BLaER1 (cell line): ENCODE data around the gene TRIM65.
"Not testable (repeated sequence)": the region's sequence is repeated elsewhere in the genome, so short reads cannot be mapped to it uniquely, and the experiment has no call there.

Experiments used
- H3K27ac ChIP-seq: shearing (Covaris generic); formaldehyde crosslinking; 2 replicates; pipeline ENCODE4 v1.8.1; 2022
- H3K27me3 ChIP-seq: shearing (Covaris generic); formaldehyde crosslinking; 2 replicates; pipeline ENCODE4 v1.8.1; 2022
- H3K36me3 ChIP-seq: shearing (Covaris generic); formaldehyde crosslinking; 2 replicates; pipeline ENCODE4 v1.8.1; 2022
- H3K4me1 ChIP-seq: shearing (Covaris generic); formaldehyde crosslinking; 2 replicates; pipeline ENCODE4 v1.8.1; 2022
- H3K4me2 ChIP-seq: shearing (Covaris generic); formaldehyde crosslinking; 2 replicates; pipeline ENCODE4 v1.8.1; 2022
- H3K4me3 ChIP-seq: shearing (Covaris generic); formaldehyde crosslinking; 2 replicates; pipeline ENCODE4 v1.8.1; 2022
- H3K9ac ChIP-seq: shearing (Covaris generic); formaldehyde crosslinking; 2 replicates; pipeline ENCODE4 v1.8.1; 2022
- H3K9me3 ChIP-seq: shearing (Covaris generic); formaldehyde crosslinking; 2 replicates; pipeline ENCODE4 v1.8.1; 2022
- H4K20me1 ChIP-seq: shearing (Covaris generic); formaldehyde crosslinking; 2 replicates; pipeline ENCODE4 v1.8.1; 2022
- Cebpa-rat ChIP-seq: shearing (Covaris generic); IDR thresholded peaks from 2 replicates; pipeline ENCODE4 v1.8.1; 2022

TRIM65 gene

DNA sequence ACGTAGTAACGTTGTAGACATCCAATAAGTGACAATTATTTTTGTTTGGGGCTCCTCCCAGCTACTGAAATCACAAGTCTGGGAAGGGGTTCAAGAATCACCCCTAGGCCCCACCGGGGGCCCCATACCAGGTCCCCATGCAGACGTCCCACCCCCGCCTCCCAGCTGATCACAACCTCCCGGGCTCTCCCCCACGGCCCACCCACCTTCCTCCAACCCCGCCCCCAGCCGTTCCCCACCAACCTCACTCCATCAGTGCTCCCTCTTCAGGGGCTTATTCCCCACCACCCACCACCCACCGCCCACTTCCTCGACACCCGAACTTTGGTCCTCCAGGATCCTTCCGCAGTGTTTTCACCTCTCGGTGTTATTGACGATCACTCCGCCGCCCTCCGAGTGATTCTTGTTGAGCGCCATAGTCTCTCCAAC lies 41.9 kb downstream of the TRIM65 start:
- Histone ChIP-seq H4K20me1 (peaks cover 13% of the 10 kb centered on the region; the same call in 1 of the 2 replicates), H3K4me2 (peak overlapping the region; percentile 95), H3K9me3 (no peaks in the 10 kb centered on the region), H3K9ac (peak overlapping the region; percentile 80), H3K27me3 (no peaks in the 10 kb centered on the region), H3K36me3 (peaks cover 31% of the 10 kb centered on the region), H3K4me3 (peak overlapping the region; percentile 88), H3K27ac (peak overlapping the region; percentile 64), H3K4me1 (peaks cover 45% of the 10 kb centered on the region)
- TF ChIP-seq Cebpa-rat, result no peak

DNA sequence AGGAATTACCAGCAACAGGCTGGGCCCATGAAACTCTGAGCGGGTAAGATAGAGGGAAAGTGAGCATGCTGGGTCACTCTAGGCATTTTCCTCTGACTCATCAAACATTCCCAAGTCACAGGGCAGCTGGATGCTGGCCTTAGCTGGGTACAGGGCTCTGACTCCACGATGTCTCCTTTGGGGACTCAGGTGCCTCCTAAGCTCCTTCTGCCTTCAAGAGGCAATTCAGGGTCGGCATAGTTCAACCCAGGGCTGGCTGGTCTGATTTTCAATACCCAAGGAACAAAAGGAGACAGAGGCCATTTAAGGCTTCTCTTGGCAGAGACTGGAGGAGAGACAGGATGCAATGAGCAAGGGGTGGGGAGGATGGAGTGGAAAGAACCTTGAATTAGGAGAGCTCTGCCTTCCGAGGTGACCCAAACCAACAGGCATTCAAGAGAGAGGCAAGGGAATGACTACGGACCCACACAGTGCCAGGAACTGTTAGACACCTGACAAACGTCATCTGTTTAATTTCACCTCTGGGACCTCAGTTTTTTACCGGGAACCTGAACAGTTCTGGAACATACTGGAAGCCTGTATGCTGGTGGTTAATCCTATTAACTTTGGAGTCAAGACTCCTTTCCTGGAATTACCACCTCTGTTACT lies 42.5 kb downstream of the TRIM65 start:
- H3K27ac ChIP-seq, result peak overlapping the region; percentile 64
- peaks cover 13% of the 10 kb centered on the region; the same call in 1 of the 2 replicates for H4K20me1 ChIP-seq
- no peaks in the 10 kb centered on the region for H3K9me3 ChIP-seq
- peak overlapping the region; percentile 95 for H3K4me2 ChIP-seq
- H3K36me3 ChIP-seq, result peaks cover 38% of the 10 kb centered on the region
- H3K9ac ChIP-seq, result peak overlapping the region; percentile 80
- TF ChIP-seq Cebpa-rat, result no peak
- no peaks in the 10 kb centered on the region for H3K27me3 ChIP-seq
- peaks cover 47% of the 10 kb centered on the region for H3K4me1 ChIP-seq
- H3K4me3 ChIP-seq, result peak overlapping the region; percentile 88

DNA sequence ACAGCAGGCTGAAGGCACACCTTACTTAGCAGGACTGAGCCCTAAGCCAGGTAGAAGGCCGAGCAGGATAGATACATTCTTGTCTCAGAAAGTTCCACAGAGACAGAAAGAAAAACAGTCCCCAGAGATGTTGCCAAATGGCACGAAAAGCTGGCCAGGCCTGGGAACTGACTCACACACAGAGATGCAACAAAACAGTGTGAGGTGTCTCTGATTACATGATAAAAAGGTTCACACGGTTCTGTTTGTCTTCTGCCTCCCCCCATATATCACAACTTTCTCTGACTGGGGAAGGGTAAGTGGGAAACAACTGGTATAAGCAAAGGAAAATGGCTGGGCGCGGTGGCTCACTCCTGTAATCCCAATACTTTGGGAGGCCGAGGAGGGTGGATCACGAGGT lies 43.3 kb downstream of the TRIM65 start:
- Histone ChIP-seq H3K9ac (peak overlapping the region; percentile 80; the same call in 1 of the 2 replicates), H3K4me2 (peak overlapping the region; percentile 95), H3K4me3 (no peak overlapping the region), H4K20me1 (peaks cover 13% of the 10 kb centered on the region; the same call in 1 of the 2 replicates), H3K9me3 (no peaks in the 10 kb centered on the region), H3K27ac (no peak overlapping the region), H3K36me3 (peaks cover 46% of the 10 kb centered on the region), H3K4me1 (peaks cover 46% of the 10 kb centered on the region), H3K27me3 (no peaks in the 10 kb centered on the region)
- TF ChIP-seq Cebpa-rat, result no peak

DNA sequence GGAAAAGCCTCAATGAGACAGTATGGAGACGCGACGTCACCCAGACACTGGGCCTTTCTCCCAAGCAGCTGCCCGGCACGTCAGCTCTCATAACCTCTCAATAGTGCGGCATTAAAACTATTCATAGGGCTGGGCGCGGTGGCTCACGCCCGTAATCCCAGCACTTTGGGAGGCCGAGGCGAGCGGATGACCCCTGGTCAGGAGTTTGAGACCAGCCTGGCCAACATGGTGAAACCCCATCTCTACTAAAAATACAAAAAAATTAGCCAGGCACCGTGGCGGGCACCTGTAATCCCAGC lies 45.1 kb downstream of the TRIM65 start:
- Histone ChIP-seq H3K36me3 (peaks cover 64% of the 10 kb centered on the region), H3K4me1 (peaks cover 50% of the 10 kb centered on the region), H4K20me1 (peaks cover 13% of the 10 kb centered on the region; the same call in 1 of the 2 replicates)
- not testable (repeated sequence) for H3K4me3 ChIP-seq, H3K4me2 ChIP-seq, H3K27ac ChIP-seq, H3K9ac ChIP-seq, H3K27me3 ChIP-seq, H3K9me3 ChIP-seq

DNA sequence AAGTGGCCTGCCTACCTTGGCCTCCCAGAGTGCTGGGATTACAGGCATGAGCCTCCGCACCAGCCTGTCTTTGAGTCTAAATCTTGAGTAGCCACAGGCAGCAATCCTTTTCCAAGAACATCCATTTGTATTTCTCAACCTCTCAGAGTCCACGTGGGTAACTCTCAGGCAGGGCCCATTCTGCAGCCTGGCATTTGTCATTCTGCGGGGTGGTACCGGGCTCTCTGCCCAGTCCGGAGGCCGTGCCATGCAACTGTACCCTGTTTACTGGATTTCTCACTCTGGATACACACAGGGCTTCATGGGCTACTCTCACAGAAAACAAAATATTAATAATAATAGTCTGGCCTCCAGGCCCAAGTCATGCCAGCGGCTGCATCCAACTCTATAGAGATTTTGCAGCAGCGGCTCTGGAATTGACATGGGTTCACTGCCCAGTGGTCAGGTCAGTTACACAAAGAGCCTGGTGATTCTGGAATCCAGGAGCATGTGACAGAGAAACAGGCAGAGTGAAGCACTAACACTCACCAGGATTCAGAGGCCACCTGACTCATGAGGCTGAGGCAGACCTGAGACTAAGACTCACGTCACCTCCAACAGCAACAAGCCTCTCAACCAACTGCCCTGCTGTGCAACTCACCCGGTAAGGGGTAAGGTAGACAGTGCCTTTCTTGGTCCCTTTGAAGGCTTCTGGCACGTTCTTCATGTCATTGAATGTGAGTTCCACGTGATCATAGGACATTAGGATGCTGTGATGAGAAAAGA lies 45.6 kb downstream of the TRIM65 start:
- Histone ChIP-seq H3K27me3 (no peaks in the 10 kb centered on the region), H3K4me3 (no peak overlapping the region), H3K9me3 (no peaks in the 10 kb centered on the region), H3K4me1 (peaks cover 50% of the 10 kb centered on the region), H4K20me1 (peaks cover 13% of the 10 kb centered on the region; the same call in 1 of the 2 replicates), H3K36me3 (peaks cover 69% of the 10 kb centered on the region), H3K27ac (no peak overlapping the region), H3K4me2 (no peak overlapping the region), H3K9ac (no peak overlapping the region)
- no peak for TF ChIP-seq Cebpa-rat

DNA sequence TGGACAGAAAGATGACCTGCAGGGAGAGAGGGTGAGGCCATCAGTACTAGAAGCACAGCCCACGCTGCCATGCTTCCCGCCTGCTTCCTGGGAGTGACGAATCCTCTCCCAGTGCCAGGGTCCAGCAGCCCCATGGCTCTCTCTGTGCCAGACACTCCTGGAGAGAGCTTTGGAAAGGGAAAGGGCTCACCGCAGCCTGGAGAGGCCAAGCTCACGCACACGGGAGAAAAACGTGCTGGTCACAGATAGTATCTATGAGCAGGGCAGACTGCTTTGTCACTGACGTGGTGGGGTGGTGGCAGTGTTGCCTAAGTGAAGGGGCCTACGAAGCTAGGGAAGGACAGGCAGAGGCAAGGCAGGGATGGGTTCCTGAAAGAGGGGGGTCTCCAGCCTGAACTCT lies 47.0 kb downstream of the TRIM65 start:
- peaks cover 73% of the 10 kb centered on the region for H3K36me3 ChIP-seq
- no peaks in the 10 kb centered on the region for H3K27me3 ChIP-seq
- H3K4me3 ChIP-seq, result no peak overlapping the region
- no peak overlapping the region for H3K9ac ChIP-seq
- peaks cover 13% of the 10 kb centered on the region; the same call in 1 of the 2 replicates for H4K20me1 ChIP-seq
- TF ChIP-seq Cebpa-rat, result no peak
- no peak overlapping the region for H3K4me2 ChIP-seq
- no peaks in the 10 kb centered on the region for H3K9me3 ChIP-seq
- H3K4me1 ChIP-seq, result peaks cover 63% of the 10 kb centered on the region
- no peak overlapping the region for H3K27ac ChIP-seq

DNA sequence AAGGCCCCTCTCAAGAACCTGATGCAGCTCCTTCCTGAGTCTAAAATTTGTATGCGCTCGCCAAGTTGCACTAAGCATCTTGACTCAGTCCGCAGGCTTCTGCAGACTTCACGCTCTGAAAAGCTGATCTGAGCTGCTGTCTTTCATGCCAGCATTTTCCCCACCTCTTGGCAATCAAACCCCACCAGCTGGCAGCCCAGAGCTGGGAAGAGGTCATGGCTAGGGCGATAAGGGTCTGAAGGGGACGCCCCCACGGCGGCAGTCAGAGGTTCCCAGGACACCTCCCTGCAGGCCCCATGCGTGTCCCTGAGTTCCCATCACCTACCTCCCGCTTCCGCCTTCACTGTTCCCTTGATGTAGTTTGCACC lies 47.5 kb downstream of the TRIM65 start:
- Histone ChIP-seq H3K4me2 (no peak overlapping the region), H3K36me3 (peaks cover 73% of the 10 kb centered on the region), H3K9ac (no peak overlapping the region), H3K9me3 (no peaks in the 10 kb centered on the region), H3K27ac (no peak overlapping the region; the same call in 1 of the 2 replicates), H3K27me3 (no peaks in the 10 kb centered on the region), H3K4me1 (peaks cover 61% of the 10 kb centered on the region), H4K20me1 (peaks cover 9% of the 10 kb centered on the region; the same call in 1 of the 2 replicates), H3K4me3 (no peak overlapping the region)
- no peak for TF ChIP-seq Cebpa-rat

DNA sequence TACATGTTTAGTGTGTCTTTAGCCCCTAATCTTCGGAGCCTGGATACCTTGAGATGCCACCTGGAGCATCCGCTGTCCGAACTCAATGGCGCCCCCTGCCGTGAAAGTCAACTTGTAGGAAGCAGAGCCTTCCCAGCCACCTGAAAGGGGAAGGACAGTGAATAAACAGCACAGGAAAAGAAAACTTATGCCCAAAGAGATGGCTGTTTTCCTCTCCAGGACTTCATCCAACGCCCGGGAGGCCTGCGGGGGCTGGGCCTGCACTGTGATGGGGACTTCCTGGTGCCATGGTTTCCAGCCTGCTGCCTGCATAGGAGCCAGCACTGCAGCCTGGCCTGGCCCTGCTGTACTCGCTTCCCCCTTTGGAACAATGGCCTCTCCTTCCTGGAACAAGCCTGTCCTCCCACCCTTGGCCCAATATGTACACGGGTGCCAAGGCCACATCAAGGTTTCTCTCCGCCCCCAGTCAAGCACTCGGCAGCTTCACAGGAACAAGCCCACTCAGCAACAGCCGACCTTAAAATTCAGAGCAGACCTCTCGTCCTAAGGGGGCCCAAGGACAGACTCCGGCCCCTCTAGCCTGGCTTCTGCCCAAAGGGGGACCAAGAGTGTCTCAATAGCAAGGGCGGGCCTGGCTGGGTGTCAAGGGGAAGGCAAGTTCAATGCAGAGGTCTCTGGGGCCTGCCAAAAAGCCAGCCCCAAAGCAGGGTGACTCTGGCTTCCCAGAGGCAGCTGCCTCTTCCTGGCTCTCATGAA lies 48.0 kb downstream of the TRIM65 start:
- Histone ChIP-seq H4K20me1 (peaks cover 3% of the 10 kb centered on the region; the same call in 1 of the 2 replicates), H3K27ac (peak overlapping the region; percentile 58), H3K27me3 (no peaks in the 10 kb centered on the region), H3K9ac (no peak overlapping the region), H3K4me3 (no peak overlapping the region), H3K4me2 (no peak overlapping the region), H3K4me1 (peaks cover 61% of the 10 kb centered on the region), H3K36me3 (peaks cover 73% of the 10 kb centered on the region), H3K9me3 (no peaks in the 10 kb centered on the region)
- TF ChIP-seq Cebpa-rat, result no peak

DNA sequence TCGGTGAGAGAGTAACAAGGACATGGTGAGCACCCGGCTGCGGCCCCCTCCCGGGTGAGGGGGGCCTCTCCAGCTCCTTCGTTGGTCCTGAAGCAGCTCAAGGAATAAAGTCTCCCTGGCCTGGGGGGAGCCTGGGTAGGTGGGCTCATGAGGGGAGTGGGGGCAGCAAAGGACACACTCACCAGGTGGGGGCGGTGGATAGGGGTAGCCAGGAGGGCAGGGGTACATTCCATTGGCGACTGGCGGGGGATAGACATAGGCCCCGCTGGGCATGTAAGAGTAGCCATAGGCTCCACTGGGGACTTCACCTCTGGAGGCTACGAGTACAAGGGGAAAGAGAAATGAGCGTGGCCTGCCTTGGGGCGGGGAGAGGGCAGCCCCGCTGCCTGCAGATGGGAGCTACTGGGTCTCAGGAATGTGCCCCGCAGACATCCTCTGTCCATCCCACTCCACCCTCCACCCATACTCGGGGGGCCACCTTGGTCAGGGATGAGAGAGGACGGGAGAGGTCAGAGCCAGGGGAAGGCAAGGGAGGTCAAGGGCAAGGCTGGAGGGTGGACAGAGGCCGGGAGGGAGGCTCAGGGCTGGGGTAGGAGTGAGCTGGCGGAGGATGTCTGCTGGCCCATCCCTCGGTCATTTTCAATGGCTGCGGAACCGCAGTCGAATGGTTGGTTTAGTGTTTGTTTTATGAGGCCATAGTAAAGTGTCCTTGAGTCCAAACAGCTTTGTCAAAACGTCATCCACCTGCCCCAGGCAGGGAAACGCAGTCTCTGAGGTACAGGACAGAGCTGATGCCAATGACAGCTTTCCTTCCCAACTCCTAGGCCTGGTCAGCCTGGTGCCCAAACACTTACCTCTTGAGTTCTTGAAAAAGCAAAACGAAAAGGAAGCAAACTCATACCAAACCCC lies 48.9 kb downstream of the TRIM65 start:
- Histone ChIP-seq H3K9ac (0 out of 2 replicates have a peak overlapping the region, but pooled peaks have one; percentile 81), H3K9me3 (no peaks in the 10 kb centered on the region), H3K4me1 (peaks cover 60% of the 10 kb centered on the region), H3K36me3 (peaks cover 68% of the 10 kb centered on the region), H4K20me1 (no peaks in the 10 kb centered on the region), H3K4me3 (no peak overlapping the region), H3K27me3 (no peaks in the 10 kb centered on the region), H3K4me2 (peak overlapping the region; percentile 97), H3K27ac (peak overlapping the region; percentile 95)
- no peak for TF ChIP-seq Cebpa-rat
